Endothelial cell of umbilical vein (primary cell): ENCODE results near the gene ANKRD33B. TPM values are rescaled to one million over a fixed set of nuclear protein-coding genes. Genes with fewer than 3 reads are reported as not detected.

Experiments
- BruUV-seq: library from RNA; stranded (reverse); fragments of 400-500 nt; replicated peaks from 2 replicates; lab custom pipeline; 2021; lab: Mats Ljungman, UMichigan
- CTCF ChIA-PET: fragments of 300-600, 350-600 bp; sonication (Branson Sonifier 250); formaldehyde crosslinking; loops from one replicate; lab custom pipeline; 2021; ENCODE audit warnings: antibody characterized with exemption, inconsistent platforms; lab: Charles Lee
- POLR2A ChIA-PET: fragments of 300-600, 350-600 bp; sonication (Branson Sonifier 250); formaldehyde crosslinking; loops from one replicate; lab custom pipeline; 2021; ENCODE audit warnings: antibody characterized with exemption, inconsistent platforms; lab: Charles Lee
- DNase-seq: peaks from one replicate; pipeline ENCODE4 v3.0.0-alpha.2; 2011; ENCODE audit warnings: low read depth, low spot score
- FAIRE-seq: peaks from 2 replicates; lab custom pipeline; 2011; peaks lifted over from hg19 to GRCh38; lab: Jason Lieb, UNC
- H2AFZ ChIP-seq: 2 replicates; pipeline ENCODE4 v1.6.0; 2012; ENCODE audit warnings: low read depth, low read length, control low read depth, inconsistent platforms
- H3K27ac ChIP-seq: 2 replicates; pipeline ENCODE4 v1.5.1; 2011; ENCODE audit warnings: low read depth, mild to moderate bottlenecking, control low read depth, low read length, moderate library complexity; ENCODE audit not compliant: insufficient read depth
- H3K27me3 ChIP-seq, 2 experiments: 2 replicates each; pipeline versions ENCODE4 v1.6.0 to v1.6.1; 2011; ENCODE audit warnings: low read length in 2 of 2, mixed read lengths in 1 of 2; ENCODE audit not compliant: control insufficient read depth in 2 of 2, insufficient read depth in 2 of 2
- H3K36me3 ChIP-seq, 2 experiments: 2 replicates in 1 of 2; 3 replicates in 1 of 2; pipeline ENCODE4 v1.5.1; 2011; ENCODE audit warnings: low read length in 2 of 2, mild to moderate bottlenecking in 1 of 2, moderate library complexity in 1 of 2; ENCODE audit not compliant: control insufficient read depth in 2 of 2, insufficient read depth in 2 of 2; ENCODE audit errors: extremely low read depth in 1 of 2
- H3K4me1 ChIP-seq: 3 replicates; pipeline ENCODE4 v1.5.1; 2011; ENCODE audit warnings: mild to moderate bottlenecking, low read length; ENCODE audit not compliant: control insufficient read depth, insufficient read depth; ENCODE audit errors: extremely low read depth
- H3K4me2 ChIP-seq: 2 replicates; pipeline ENCODE4 v1.6.1; 2011; ENCODE audit warnings: low read length, control low read depth, mixed read lengths; ENCODE audit not compliant: insufficient read depth
- H3K4me3 ChIP-seq, 3 experiments: fragments of 200-600 bp in 1 of 3; sonication (generic), shearing (Covaris generic) in 1 of 3; replicated peaks in 1 of 3; 2 replicates each; pipeline ENCODE4 v1.5.1; 2011 to 2016; ENCODE audit warnings: control low read depth in 3 of 3, low read length in 3 of 3, mild to moderate bottlenecking in 2 of 3, inconsistent platforms in 1 of 3, low read depth in 1 of 3, moderate library complexity in 1 of 3; ENCODE audit not compliant: insufficient read depth in 1 of 3
- H3K79me2 ChIP-seq: 2 replicates; pipeline ENCODE4 v1.6.0; 2012; ENCODE audit warnings: low read length, inconsistent platforms; ENCODE audit not compliant: control insufficient read depth, insufficient read depth
- H3K9ac ChIP-seq: replicated peaks from 2 replicates; pipeline ENCODE3; 2011; ENCODE audit warnings: low read length, control low read depth; ENCODE audit not compliant: insufficient read depth; ENCODE audit errors: extremely low read depth
- H3K9me1 ChIP-seq: replicated peaks from 3 replicates; pipeline ENCODE4 v1.6.0; 2011; ENCODE audit warnings: mild to moderate bottlenecking, low read length; ENCODE audit not compliant: control insufficient read depth, insufficient read depth; ENCODE audit errors: extremely low read depth
- H3K9me3 ChIP-seq: replicated peaks from 2 replicates; pipeline ENCODE4 v1.5.1; 2012; ENCODE audit warnings: low read length, inconsistent platforms; ENCODE audit not compliant: control insufficient read depth, insufficient read depth
- H4K20me1 ChIP-seq: replicated peaks from 2 replicates; pipeline ENCODE3; 2011; ENCODE audit warnings: mild to moderate bottlenecking, low read length; ENCODE audit not compliant: control insufficient read depth, insufficient read depth; ENCODE audit errors: extremely low read depth
- EZH2 ChIP-seq: IDR thresholded peaks from 2 replicates; pipeline ENCODE4 v1.6.1; 2012; ENCODE audit warnings: borderline replicate concordance, low read depth, mild to moderate bottlenecking, moderate library complexity, low read length, inconsistent platforms; ENCODE audit not compliant: severe bottlenecking
- dilution Hi-C: fragments of 300-500 bp; cut with MboI; formaldehyde crosslinking; loops from one replicate; pipeline ENCODE4 v1.15.0; 2019; ENCODE audit warnings: low sequenced_read_pairs; ENCODE audit not compliant: extremely low pct_ligation_motif_present
- intact Hi-C: fragments of 100-400 bp; cut with micrococcal nuclease; formaldehyde crosslinking; loops from one replicate; pipeline ENCODE4 v1.10.0; 2022
- polyA plus RNA-seq, 4 experiments: library from polyadenylated mRNA; depleted of rRNA in 3 of 4; stranded (reverse) in 3 of 4; unstranded in 1 of 4; fragments of >200 nt; gene quantifications; 2 replicates each; pipeline versions ENCODE4 v1.2.1 to v1.2.3, GENCODE V29; 2011 to 2012; ENCODE audit warnings: missing spikeins in 1 of 4
- total RNA-seq: library from RNA; stranded (reverse); gene quantifications from 2 replicates; pipeline ENCODE4 v1.2.3, GENCODE V29; 2021
- TF ChIP-seq, protein P1 (sequence below), 2 donors: IDR thresholded peaks; 1 replicate in 1 of 2; 2 replicates in 1 of 2; pipeline ENCODE4 v1.5.1; 2011; ENCODE audit warnings: low read length in 2 of 2, mild to moderate bottlenecking in 2 of 2, moderate library complexity in 2 of 2, control low read depth in 1 of 2, inconsistent platforms in 1 of 2, low read depth in 1 of 2; ENCODE audit not compliant: insufficient read depth in 1 of 2; ENCODE audit errors: extremely low read depth in 1 of 2

Gene ANKRD33B
- total and polyA plus RNA-seq, 2 donors (not counting 3 experiments of a cell fraction or from before 2014, with no cell fraction given): 2.4 to 5.4 TPM

DNA sequence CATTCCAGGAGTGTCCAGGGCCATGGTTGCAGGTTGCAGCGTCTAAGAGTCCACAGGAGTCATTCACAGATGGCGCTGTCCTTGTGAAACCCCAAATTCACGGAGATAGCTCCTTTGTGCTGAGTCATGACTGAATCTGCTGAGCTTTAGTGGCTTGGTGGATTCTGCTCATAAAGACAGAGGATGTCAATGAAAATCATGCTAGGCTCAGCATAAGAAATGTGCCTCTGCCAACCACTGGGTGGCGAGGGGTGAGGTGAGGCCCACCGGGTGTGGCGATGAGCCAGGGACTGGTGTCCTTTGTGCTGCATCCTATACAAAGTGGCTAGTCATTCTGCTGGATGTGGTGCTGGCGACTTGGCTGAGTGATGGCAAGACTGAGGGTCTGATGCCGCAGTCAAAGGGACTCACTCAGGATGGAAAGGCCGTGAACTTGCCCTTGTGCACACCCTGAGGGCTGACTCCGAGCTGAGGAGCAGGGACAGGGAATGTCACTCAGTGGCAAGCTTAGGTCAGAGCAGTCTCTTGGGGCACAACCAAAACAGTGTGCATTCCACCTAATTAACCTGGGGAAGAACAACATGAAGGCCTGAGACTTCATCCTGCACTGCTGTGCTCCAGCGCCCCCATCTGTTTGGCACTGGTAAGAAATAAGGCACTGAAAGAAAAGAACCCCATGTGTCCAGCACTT, 125.7 kb downstream of the ANKRD33B start:
- TF ChIP-seq EZH2: no peak
- TF ChIP-seq, protein P1, sequence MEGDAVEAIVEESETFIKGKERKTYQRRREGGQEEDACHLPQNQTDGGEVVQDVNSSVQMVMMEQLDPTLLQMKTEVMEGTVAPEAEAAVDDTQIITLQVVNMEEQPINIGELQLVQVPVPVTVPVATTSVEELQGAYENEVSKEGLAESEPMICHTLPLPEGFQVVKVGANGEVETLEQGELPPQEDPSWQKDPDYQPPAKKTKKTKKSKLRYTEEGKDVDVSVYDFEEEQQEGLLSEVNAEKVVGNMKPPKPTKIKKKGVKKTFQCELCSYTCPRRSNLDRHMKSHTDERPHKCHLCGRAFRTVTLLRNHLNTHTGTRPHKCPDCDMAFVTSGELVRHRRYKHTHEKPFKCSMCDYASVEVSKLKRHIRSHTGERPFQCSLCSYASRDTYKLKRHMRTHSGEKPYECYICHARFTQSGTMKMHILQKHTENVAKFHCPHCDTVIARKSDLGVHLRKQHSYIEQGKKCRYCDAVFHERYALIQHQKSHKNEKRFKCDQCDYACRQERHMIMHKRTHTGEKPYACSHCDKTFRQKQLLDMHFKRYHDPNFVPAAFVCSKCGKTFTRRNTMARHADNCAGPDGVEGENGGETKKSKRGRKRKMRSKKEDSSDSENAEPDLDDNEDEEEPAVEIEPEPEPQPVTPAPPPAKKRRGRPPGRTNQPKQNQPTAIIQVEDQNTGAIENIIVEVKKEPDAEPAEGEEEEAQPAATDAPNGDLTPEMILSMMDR (IDR thresholded peaks at IDR 0.05; ENCODE audit: extremely low read depth in 1 of 2, insufficient read depth in 1 of 2, low read depth in 1 of 2, low read length in 2 of 2): peak; percentile 14 to 50
- Histone ChIP-seq H3K9me3 (no peaks in the 10 kb centered on the region), H3K4me3 (no peak overlapping the region), H3K79me2 (peaks cover 23% of the 10 kb centered on the region), H3K27me3 (no peaks in the 10 kb centered on the region), H3K9ac (no peak overlapping the region), H3K9me1 (no peaks in the 10 kb centered on the region), H3K27ac (no peak overlapping the region), H2AFZ (no peak overlapping the region), H4K20me1 (no peaks in the 10 kb centered on the region), H3K4me1 (no peaks in the 10 kb centered on the region), H3K4me2 (no peak overlapping the region), H3K36me3 (peaks cover under 1 to 5% of the 10 kb centered on the region in 2 experiments)
- POLR2A ChIA-PET: no interaction called here
- CTCF ChIA-PET: interaction anchor here (0.6 to 1.6 kb wide), 7 partner anchors 13 to 406 kb away, joined by 3 to 14 read pairs (median 4); no protein-coding TSS in a partner anchor
- no TSS peak for BruUV-seq
- dilution Hi-C loops (no loop called here), intact Hi-C loops (loop anchor here (1.0 to 10.0 kb wide), 3 partner anchors 237 to 805 kb away; no protein-coding TSS in a partner anchor)
- DNase-seq: peak; percentile 35
- peak; percentile 28 for FAIRE-seq
